GM19238 (cell line): ENCODE results near the gene CNGB1.
"Not testable (repeated sequence)": the region's sequence is repeated elsewhere in the genome, so short reads cannot be mapped to it uniquely, and the experiment has no call there.

Experiments
- DNase-seq: peaks from one replicate; pipeline ENCODE4 v3.0.0; 2011; ENCODE audit warnings: low spot score; ENCODE audit not compliant: insufficient read length

Gene CNGB1

GRCh38 chr16:57970970-57971369 lies at the start of gene CNGB1:
TSS of gene CNGB1 (minus strand) at chr16:57971128. CDS start at chr16:57967286, 3,842 bp downstream.
- no peak for DNase-seq

- DNase-seq: no peak
These were observed 49.1 kb upstream of the CNGB1 start for GRCh38 chr16:58019866-58020538.

GRCh38 chr16:58018803-58019202 lies 47.9 kb upstream of the CNGB1 start:
- DNase-seq: no peak

- no peak for DNase-seq
These were observed 46.0 kb upstream of the CNGB1 start for GRCh38 chr16:58016840-58017446.

GRCh38 chr16:58013201-58013956 lies 42.5 kb upstream of the CNGB1 start:
- DNase-seq: no peak

- DNase-seq: no peak
These were observed 41.6 kb upstream of the CNGB1 start for GRCh38 chr16:58012481-58012880.

- no peak for DNase-seq
These were observed 40.7 kb upstream of the CNGB1 start for GRCh38 chr16:58011652-58012051.

GRCh38 chr16:58010886-58011285 lies 40.0 kb upstream of the CNGB1 start:
- DNase-seq: no peak

GRCh38 chr16:58009856-58010416 lies 39.0 kb upstream of the CNGB1 start:
- no peak for DNase-seq

- not testable (repeated sequence) for DNase-seq
These were observed 33.8 kb upstream of the CNGB1 start for GRCh38 chr16:58004736-58005135.

GRCh38 chr16:58002936-58003335 lies 32.0 kb upstream of the CNGB1 start:
- DNase-seq: no peak

GRCh38 chr16:58002416-58002800 lies 31.5 kb upstream of the CNGB1 start:
- no peak for DNase-seq

- DNase-seq: no peak
These were observed 31.0 kb upstream of the CNGB1 start for GRCh38 chr16:58001781-58002415.

- peak; percentile 99 for DNase-seq
These were observed 30.1 kb upstream of the CNGB1 start, which contains the start of gene USB1 for GRCh38 chr16:58000706-58001676. TSS of gene USB1 (plus strand) at chr16:58001407. CDS start at chr16:58001484, 77 bp downstream.

- peak; percentile 60 for DNase-seq
These were observed 29.2 kb upstream of the CNGB1 start, which contains the start of gene ZNF319 for GRCh38 chr16:57999971-58000705. TSS of gene ZNF319 (minus strand) at chr16:58000672. CDS start at chr16:57998265, 2,407 bp downstream.

GRCh38 chr16:57999366-57999970 lies 28.5 kb upstream of the CNGB1 start:
- DNase-seq: peak; percentile 39

GRCh38 chr16:57998992-57999365 lies 28.1 kb upstream of the CNGB1 start:
- DNase-seq: no peak

- DNase-seq: no peak
These were observed 27.6 kb upstream of the CNGB1 start for GRCh38 chr16:57998486-57998885.
